OCI-LY1 (cell line): ENCODE results near the gene PSMB10.

ENCODE experiments used
- H2AFZ ChIP-seq: fragments of 200-600 bp; sonication (generic), shearing (Covaris generic); 2 replicates; pipeline ENCODE4 v1.6.0; 2014; ENCODE audit warnings: antibody characterized with exemption, mild to moderate bottlenecking, low read length
- H3F3A ChIP-seq: fragments of 200-600 bp; sonication (generic), shearing (Covaris generic); 2 replicates; pipeline ENCODE4 v1.6.0; 2014; ENCODE audit warnings: mild to moderate bottlenecking, antibody characterized with exemption, low read length, moderate library complexity; ENCODE audit not compliant: insufficient read depth
- H3K27ac ChIP-seq: fragments of 200-600 bp; sonication (generic); 2 replicates; pipeline ENCODE4 v1.5.1; 2014; ENCODE audit warnings: low read length, mixed run types, mild to moderate bottlenecking, low read depth; ENCODE audit not compliant: poor library complexity, severe bottlenecking
- H3K27me3 ChIP-seq: fragments of 200-600 bp; sonication (generic); 2 replicates; pipeline ENCODE4 v1.6.0; 2014; ENCODE audit warnings: antibody characterized with exemption, mild to moderate bottlenecking, low read length, moderate library complexity; ENCODE audit not compliant: insufficient read depth
- H3K36me3 ChIP-seq: fragments of 200-600 bp; sonication (generic); 2 replicates; pipeline ENCODE4 v1.6.1; 2014; ENCODE audit warnings: mild to moderate bottlenecking, antibody characterized with exemption, low read length, moderate library complexity, mixed read lengths; ENCODE audit not compliant: insufficient read depth
- H3K4me1 ChIP-seq: fragments of 200-600 bp; sonication (generic); 2 replicates; pipeline ENCODE4 v1.5.1; 2014; ENCODE audit warnings: mild to moderate bottlenecking, low read length, moderate library complexity; ENCODE audit not compliant: insufficient read depth, severe bottlenecking
- H3K4me2 ChIP-seq: fragments of 200-600 bp; sonication (generic), shearing (Covaris generic); 2 replicates; pipeline ENCODE4 v1.6.1; 2014; ENCODE audit warnings: low read length
- H3K4me3 ChIP-seq: fragments of 200-600 bp; sonication (generic); 2 replicates; pipeline ENCODE4 v1.5.1; 2014; ENCODE audit warnings: low read length, low read depth, mild to moderate bottlenecking, mixed read lengths; ENCODE audit not compliant: poor library complexity, severe bottlenecking
- H3K79me2 ChIP-seq: fragments of 200-600 bp; shearing (Covaris generic); 2 replicates; pipeline ENCODE4 v1.6.1; 2016; ENCODE audit warnings: mixed run types, low read length, mixed read lengths; ENCODE audit not compliant: insufficient read depth
- H3K9ac ChIP-seq: fragments of 200-600 bp; sonication (generic), shearing (Covaris generic); 2 replicates; pipeline ENCODE4 v1.6.1; 2014; ENCODE audit warnings: mild to moderate bottlenecking, low read length, mixed read lengths
- H3K9me2 ChIP-seq: fragments of 200-600 bp; sonication (generic), shearing (Covaris generic); 2 replicates; pipeline ENCODE4 v1.6.1; 2014; ENCODE audit warnings: low read depth, mild to moderate bottlenecking, low read length, mixed read lengths
- H3K9me3 ChIP-seq: fragments of 200-600 bp; shearing (Covaris generic); 2 replicates; pipeline ENCODE4 v1.6.1; 2014; ENCODE audit warnings: low read length, mixed read lengths
- H4K20me1 ChIP-seq: fragments of 200-600 bp; sonication (generic), shearing (Covaris generic); 2 replicates; pipeline ENCODE4 v1.6.0; 2016; ENCODE audit warnings: mild to moderate bottlenecking, low read length; ENCODE audit not compliant: insufficient read depth
- CTCF ChIP-seq: fragments of 200-600 bp; sonication (generic), shearing (Covaris generic); IDR thresholded peaks from 2 replicates; pipeline ENCODE4 v1.5.1; 2017; ENCODE audit warnings: mild to moderate bottlenecking, antibody characterized with exemption, low read length, moderate library complexity, mixed read lengths
- EZH2 ChIP-seq: fragments of 200-600 bp; sonication (generic), shearing (Covaris generic); IDR thresholded peaks from 2 replicates; pipeline ENCODE4 v1.8.0; 2017; ENCODE audit warnings: borderline replicate concordance, mixed run types, mild to moderate bottlenecking, antibody characterized with exemption, low read length, moderate library complexity, mixed read lengths

The PSMB10 gene

GRCh38 chr16:67957622-67958021 is 21.0 kb upstream of the PSMB10 start:
- Histone ChIP-seq H3K36me3 (peaks cover 11% of the 10 kb centered on the region; the same call in 1 of the 2 replicates), H3K27me3 (no peaks in the 10 kb centered on the region), H3K79me2 (no peaks in the 10 kb centered on the region), H3K9me2 (no peaks in the 10 kb centered on the region), H3K9ac (no peak overlapping the region), H3K4me1 (no peaks in the 10 kb centered on the region), H4K20me1 (no peaks in the 10 kb centered on the region), H3K4me2 (no peak overlapping the region), H3F3A (no peaks in the 10 kb centered on the region), H3K27ac (no peak overlapping the region), H3K9me3 (no peaks in the 10 kb centered on the region), H2AFZ (no peak overlapping the region), H3K4me3 (no peak overlapping the region)
- TF ChIP-seq EZH2: no peak
- no peak for TF ChIP-seq CTCF

GRCh38 chr16:67954421-67955196 is 18.0 kb upstream of the PSMB10 start:
- Histone ChIP-seq H3K4me1 (no peaks in the 10 kb centered on the region), H3F3A (no peaks in the 10 kb centered on the region), H4K20me1 (no peaks in the 10 kb centered on the region), H3K36me3 (peaks cover 12% of the 10 kb centered on the region; the same call in 1 of the 2 replicates), H3K9me3 (no peaks in the 10 kb centered on the region), H3K27ac (no peak overlapping the region), H2AFZ (no peak overlapping the region), H3K79me2 (no peaks in the 10 kb centered on the region), H3K4me3 (no peak overlapping the region), H3K4me2 (no peak overlapping the region), H3K9me2 (no peaks in the 10 kb centered on the region), H3K27me3 (no peaks in the 10 kb centered on the region), H3K9ac (no peak overlapping the region)
- TF ChIP-seq EZH2 (no peak), CTCF (no peak)

GRCh38 chr16:67953641-67954375 is 17.2 kb upstream of the PSMB10 start:
- Histone ChIP-seq H3K36me3 (peaks cover 12% of the 10 kb centered on the region; the same call in 1 of the 2 replicates), H3K4me2 (no peak overlapping the region), H3K9me3 (no peaks in the 10 kb centered on the region), H4K20me1 (no peaks in the 10 kb centered on the region), H3K9me2 (no peaks in the 10 kb centered on the region), H3K79me2 (no peaks in the 10 kb centered on the region), H3K4me3 (no peak overlapping the region), H3K27me3 (no peaks in the 10 kb centered on the region), H3F3A (no peaks in the 10 kb centered on the region), H3K4me1 (no peaks in the 10 kb centered on the region), H3K9ac (no peak overlapping the region), H2AFZ (no peak overlapping the region), H3K27ac (no peak overlapping the region)
- TF ChIP-seq EZH2: no peak
- no peak for TF ChIP-seq CTCF
